NCI-H1092 treated with DMSO at 0.1 percent for 48 hours (cell line): ENCODE results near the gene NHSL1.
A peak's percentile ranks its signal among the peaks of the same experiment; 100 is the strongest.

Source experiments
- DNase-seq: peaks from one replicate; lab custom pipeline; 2025; lab: John Stamatoyannopoulos, UW

Gene NHSL1

DNA sequence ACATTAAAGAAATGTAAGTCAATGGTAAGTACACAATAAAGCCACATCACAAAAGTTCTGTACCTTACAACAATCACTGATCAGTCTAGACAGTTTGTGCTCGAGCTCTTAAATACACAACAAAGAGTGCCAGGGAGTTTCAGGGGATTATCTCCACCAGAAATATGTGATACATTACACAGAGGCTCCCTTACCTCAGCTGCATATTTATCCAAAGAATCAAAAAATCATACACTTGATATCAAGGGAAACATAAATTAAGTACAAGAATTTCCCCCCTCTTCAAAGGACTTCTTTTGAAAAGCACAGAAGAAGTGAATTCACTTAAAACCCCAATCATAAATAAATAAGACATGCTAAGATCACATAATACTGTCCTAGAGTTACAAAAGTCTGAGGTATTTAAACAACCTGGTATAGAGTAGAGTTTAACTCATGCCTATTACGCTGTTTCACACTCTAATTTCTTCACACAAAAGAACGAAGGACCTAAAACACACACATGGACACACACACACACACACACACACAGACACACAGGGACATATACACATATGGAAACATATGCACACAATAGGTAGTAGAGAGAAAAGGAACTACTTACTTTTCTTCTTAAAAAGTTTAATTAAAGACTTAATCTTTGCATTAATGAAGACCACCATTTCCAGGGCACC, 528 bp downstream of the NHSL1 start:
- no peak for DNase-seq

DNA sequence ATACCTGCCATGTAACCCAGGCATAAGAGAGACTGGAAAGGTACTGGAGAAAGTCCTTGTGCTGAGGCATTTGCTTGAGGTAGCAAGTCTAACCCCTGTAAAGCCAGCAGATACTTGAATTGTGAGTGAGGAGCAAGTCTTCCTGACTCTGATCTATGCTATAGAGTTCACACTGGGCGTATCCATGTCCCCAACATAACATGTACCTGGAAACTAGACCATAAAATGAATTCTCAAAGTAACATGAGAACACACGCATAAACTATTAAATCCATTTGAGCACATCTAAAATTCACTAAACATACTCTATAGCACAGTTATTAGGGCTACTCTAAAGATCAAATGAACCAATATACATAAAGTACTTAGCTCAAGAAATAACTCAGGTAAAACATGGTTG, 2.0 kb downstream of the NHSL1 start:
- DNase-seq = no peak

DNA sequence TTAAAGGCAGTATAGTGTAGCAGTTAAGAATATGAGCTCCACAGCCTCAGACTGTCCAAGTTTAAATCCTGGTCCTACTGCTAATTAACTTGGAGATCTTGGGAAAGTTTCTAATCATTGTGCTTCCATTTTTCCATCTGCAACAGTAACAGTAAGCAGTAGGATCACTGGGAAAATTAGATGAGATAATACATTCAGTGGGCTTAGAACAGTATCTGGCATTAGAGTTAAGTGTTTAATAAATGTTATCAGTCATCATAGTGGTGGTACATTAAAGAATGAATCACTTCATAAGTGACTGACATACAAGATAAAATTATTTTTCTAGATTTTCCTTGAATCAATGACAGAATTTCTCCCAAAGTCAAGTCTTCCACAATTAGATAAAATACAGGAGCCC, 5.0 kb downstream of the NHSL1 start:
- DNase-seq = no peak

DNA sequence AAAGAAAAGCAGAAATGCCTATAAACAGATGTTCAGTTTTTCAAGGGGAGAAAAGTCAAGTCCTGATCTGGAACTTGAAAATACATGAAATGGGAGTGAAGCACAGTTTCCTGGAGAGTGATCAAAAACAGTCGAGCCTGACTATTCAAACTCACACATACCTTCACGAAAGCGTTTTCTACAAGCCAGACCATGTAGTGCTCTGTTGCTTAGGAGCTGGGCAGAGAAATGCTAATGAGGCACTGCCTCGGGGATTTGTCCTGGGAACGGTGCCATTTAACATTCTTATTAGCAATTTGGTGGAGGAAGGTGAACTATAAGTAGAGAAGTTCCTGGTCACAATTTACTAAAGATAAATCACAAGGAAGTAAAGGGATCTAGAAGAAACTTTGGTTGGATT, 5.9 kb downstream of the NHSL1 start:
- no peak for DNase-seq

DNA sequence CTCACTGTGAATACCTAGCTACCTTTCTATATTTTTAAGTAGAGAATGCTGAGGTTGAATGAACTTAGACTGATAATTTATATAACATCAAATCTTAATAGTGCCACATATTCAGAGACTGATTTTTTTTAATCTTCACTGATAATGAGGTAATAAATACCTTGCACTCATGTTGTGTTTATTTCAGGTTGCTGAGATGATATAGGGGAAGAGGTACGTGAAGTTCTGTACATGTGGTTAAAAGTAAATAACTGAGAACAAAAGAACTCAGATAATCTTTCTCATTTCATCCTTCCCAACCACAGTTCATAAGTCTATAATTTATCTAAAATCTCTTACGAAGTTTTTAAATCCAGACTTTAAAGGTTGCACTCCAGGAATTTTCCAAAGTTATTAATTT, 6.4 kb downstream of the NHSL1 start:
- DNase-seq = no peak

DNA sequence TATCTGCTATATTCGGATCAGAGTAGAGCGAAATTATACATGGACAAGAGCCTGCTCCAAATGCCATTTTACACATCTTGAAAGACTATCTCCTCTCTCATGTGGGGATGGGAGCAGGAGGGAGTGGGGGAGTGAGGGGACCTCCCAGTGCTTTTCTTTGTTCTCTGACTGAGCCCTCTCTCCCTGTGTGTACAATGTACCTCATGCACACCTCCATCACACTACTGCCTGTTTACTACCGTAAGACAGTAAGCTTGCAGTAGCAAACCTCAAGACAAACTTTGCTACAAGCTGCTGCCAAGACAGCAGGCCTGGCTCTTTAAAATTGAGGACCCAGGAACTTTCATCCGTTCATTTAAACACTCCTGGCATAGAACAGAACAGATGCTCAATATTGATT, 7.2 kb downstream of the NHSL1 start:
- peak; percentile 60 for DNase-seq

DNA sequence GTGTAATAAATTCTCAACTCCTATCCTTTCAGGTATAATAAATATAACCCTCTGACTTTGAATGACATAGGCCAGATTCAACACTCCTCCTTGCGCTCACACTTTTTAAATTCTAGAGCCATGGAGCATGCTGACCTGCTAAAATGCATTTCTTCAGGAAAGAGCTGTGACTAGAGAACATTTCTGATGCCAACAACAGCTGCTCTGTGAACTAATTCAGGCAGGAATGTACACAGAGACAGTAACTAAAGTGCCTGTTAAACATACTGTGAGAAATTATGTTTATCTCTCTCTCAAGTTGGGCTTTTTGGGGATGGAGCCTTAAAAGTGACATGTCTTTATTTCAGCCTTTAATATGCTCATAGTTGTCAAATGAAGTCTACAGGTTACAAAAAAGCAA, 8.3 kb downstream of the NHSL1 start:
- DNase-seq = peak; percentile 19

DNA sequence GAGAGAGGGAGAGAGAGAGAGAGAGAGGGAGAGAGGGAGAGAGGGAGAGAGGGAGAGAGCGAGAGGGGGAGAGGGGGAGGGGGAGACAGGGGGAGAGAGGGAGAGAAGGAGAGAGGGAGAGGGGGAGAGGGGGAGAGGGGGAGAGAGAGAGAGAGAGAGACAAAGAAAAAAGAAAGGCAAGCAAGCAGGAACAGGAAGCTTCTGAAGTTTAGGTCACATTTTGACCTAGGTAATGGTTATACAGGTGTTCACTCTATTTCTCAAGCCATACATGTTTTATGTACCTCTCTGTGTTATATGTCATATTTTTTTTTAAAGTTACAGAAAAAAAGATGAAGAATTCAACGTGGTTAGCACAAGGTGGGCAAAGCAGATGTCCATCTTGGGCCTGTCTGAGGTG, 9.4 kb downstream of the NHSL1 start:
- no peak for DNase-seq

DNA sequence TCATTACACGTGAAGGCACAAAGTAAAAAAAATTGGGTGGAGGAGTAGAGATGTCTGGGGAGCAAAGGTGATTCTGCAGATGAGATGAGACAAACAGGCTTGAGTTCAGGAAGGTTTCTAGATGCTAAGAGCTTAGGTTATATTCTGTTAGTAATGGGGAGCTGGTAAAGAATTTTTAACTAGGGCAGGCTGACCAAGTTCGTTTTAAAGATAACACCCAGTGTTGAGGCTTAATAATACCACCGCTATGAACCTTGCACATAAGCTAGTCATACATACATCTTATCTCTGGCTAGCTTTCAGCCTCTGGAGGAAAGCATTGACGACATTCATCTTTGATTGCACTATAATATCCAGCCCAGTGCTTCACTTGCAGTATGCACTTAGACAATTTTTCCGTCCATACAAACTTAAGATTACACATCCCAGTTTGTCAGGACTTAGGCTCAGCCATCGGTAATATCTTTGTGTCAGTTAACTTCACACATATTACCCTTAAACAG, 12.1 kb downstream of the NHSL1 start:
- no peak for DNase-seq

DNA sequence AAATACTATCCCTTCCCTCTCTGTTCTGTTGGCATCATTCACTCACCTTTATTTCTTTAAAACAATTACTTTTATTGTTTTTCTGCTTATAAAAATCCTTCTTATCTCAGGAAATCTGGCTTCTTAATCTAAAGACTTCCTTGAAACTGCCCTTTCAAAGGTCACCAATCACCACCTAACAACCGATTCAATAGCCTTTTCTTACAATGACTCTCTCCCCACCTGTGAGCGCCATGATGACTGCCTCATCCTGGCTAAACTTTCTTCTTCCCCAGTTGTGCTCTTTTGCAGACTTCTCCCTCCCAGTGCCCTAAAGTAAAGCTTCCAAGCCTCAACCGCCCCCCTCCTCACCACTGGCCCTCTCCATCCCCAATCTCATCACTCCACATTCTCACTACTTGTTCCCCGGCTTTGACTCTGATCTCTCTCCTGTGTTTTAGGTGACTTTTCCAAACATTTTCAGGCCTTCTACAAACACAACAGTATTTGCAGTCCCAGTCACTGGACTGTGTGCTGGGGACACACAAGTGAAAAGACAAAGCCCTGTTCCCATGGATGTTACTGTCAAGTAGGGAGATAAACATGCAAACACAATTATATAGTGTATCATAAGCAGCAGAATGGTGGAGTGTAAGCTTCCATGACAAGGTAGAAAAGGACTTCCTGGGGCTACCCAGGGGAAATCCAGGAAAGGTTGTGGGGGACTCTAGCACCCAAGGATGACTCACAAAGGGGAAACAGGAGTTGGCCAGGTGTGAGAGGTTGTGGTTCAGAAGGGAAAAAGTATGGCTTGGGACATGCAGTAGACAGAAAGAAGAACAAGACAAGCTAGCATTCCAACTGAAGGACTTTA, 12.8 kb downstream of the NHSL1 start:
- DNase-seq = peak; percentile 11

DNA sequence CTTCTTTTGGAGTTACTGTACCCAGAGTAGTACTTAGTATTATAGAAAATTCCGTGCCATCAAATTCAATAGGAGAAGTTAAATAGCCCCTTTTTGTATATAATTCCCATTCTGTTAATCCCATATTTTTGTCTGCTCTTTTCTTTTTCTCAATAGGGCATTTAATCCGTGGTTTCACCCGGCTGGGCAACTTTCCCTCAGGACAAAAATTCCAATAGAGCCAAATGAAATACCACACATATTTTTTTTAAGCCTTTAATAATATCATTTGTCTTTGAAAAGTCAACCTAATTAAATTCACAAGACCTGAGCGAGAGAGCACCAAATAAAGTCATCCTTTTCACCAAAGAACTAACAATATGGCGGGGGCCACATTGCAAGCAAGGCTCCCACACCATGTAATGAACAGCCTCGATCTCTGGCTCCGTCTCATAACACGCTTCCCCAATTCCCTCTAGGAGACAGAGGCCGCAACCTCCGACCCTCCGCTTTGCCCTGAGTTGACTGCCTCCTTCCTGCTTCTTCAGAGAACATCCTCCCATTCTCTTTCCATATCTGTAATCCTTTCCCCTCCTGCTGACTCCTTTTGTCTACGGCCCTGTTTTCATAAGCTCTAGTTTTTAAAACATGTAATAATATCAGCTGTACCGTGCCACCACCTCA, 13.6 kb downstream of the NHSL1 start:
- peak; percentile 9 for DNase-seq

DNA sequence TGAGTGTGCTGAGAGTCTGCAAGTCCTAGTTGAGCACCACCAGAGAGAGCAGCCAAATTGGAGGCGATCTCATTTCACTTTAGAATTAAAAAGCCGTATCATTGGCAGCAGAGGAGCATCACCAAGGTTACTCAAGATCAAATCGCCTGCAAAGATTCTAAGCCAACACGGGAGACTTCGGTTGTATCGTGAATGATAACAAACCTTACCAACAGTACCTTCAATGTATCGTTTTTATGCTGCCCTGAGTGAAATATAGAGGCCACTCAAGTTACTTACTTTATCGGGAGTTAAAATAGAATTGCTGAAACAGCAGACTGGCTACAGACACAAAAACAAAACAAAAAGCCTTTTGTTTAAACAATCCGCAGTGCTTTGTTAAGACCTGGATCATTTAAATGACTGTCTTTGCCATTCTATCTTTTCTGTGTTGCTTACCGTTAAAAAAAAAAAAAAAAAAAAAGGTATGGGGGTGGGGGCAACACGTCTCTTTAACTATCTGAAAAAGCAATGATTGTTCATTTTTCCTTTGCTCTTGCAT, 14.2 kb downstream of the NHSL1 start:
- DNase-seq = peak; percentile 60

DNA sequence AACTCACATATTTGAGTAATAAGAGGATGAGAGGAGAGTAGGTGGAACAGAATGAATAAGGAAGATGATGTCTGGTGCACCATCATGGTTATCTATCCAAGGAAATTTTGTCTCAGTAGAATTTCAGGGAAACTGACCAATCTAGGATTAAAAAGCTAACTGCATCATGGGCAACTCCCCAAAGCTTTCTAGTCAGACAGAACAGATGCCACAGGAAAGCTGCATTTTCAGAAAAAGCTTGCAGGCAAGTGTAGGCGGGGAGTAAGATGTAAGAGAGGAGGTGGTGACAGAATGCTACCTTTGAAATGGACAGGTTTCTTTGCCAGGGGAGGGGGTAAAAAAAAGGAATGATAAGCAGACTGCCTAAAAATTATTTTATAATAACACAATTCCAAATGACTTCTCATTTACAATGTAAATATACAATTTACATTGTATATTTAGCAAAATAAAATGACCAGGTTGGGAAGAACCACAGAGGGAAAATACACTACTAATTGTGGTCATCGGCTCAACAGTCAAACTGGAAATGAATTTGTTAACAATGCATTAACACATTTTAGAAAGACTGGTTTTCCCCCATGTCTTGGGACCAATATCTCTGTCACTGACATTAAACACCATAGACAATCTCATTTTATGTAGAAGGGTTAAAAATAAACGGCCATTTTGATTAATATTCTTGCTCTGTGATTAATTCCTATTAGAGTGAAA, 15.1 kb downstream of the NHSL1 start:
- DNase-seq = no peak

DNA sequence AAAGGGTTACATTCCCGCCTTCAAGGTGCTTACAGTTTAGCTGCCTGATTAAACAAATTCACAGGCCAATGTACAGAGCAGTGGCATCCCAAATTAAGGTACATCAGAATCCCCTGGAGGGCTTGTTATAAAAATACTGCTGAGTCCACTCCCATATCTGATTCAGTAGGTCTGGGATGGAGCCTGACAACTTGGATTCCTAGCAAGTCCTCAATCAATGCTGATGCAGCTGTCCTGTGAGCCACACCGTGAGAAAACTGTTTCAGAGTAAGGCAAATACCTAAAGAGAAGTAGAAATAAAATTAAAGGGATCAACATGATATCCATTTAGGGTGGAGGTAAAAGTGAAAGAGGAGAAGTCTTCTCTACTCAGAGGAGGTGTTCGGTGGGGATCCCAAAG, 16.5 kb downstream of the NHSL1 start:
- DNase-seq = no peak

DNA sequence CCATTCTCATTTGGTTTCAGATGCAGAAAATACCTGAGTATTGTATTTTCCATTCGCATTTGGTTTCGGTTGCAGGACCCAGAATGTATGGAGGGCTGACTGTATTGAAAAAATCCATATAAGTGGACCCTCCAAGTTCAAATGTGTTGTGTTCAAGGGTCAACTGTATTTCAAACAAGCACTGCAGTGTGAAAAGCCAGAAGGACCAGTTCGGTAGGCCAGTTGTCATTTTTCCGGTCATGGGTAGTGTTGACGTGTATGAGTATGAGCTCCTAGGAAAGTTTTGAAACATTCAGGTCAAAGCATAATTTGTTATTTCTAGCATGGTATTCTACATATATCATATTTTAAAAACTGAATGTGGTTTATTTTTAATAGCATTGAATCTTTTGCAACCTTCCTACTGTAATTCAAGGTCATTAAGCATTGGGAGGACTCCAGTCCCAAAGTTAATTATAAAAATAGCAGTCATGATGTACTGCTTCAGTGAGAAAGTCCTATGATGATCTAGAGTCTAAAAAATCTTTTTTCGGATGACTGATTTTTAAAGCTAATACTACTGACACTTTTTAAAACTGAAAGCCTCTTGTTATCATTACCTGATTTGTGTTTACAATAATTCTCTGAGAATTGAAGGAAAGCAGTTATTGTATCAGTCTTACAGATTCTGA, 18.9 kb downstream of the NHSL1 start:
- no peak for DNase-seq

DNA sequence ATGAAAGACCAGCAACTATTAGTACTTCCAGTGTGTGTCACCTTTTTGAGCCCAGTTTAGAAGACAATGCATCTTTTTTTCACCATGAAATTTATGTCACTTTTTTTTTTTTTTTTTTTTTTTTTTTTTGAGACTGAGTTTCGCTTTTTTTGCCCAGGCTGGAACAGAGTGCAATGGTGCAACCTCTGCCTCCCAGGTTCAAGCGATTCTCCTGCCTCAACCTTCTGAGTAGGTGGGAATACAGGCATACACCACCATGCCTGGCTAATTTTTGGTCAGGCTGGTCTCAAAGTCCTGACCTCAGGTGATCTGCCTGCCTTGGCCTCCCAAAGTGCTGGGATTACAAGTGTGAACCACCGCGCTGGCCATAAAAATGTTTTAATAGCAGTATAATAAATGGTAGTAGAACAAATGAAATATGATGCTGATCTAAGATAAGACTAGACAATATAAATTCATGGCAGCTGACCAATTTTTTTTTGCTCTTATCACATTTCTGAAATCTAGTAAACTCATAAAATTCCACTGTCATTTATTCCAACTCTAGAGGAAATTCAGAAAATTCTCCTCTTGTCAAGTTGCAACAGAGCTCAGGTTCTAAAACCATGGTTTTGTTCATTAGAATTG, 21.3 kb downstream of the NHSL1 start:
- DNase-seq = no peak

DNA sequence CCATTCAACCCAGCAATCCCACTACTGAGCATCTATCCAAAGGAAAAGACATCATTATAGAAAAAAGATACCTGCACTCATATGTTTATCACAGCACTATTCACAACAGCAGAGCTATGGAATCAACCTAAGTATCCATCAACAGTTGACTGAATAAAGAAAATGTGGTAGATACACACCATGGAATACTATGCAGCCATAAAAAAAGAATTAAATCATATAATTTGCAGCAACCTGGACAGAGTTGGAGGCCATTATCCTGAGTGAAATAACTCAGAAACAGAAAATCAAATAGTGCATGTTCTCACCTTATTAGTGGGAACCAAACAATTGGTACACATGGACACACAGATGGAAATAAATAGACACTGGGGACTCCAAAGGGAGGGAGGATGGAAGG, 23.2 kb downstream of the NHSL1 start:
- no peak for DNase-seq

DNA sequence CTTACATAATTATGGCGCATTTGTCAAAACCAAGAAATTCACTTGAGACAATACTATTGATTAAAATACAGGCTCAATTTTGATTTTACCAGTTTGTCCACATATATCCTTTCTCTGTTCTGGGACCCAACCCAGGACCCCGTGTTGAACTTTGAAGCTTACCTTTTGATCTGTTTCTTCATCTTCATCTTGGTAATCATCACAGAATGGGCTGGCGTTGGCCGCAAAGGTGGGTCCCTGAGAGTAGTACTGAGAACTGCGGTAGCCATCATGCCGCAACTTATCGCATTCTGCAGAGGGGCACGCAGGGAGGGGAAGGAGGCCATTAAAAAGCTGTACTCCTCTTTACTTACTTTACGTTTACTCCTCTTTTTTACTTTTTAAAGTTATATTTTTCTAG, 26.1 kb downstream of the NHSL1 start:
- DNase-seq = no peak

DNA sequence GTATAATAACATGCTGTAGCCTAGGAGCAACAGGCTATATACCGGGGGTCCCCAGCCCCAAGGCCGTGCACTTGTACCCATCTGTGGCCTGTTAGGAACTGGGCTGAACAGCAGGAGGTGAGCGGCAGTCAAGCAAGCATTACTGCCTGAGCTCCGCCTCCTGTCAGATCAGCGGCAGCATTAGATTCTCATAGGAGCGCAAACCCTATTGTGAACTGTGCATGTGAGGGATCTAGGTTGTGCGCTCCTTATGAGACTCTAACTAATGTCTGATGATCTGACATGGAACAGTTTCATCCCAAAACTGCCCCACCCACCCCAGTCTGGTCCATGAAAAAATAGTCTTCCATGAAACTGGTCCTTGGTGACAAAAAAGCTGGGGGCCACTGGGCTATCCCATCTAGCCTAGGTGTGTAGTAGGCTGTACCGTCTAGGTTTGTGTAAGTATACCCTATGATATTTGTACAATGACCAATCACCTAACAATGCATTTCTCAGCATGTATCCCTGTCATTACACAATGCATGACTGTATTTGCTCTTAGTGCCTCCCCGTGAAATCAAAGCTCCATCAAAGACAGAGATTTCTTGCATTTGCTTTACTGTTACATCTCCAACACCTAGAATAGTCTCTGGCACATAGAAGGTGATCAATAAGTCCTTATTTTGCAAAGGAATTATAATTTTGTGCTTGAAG, 30.8 kb downstream of the NHSL1 start:
- no peak for DNase-seq

DNA sequence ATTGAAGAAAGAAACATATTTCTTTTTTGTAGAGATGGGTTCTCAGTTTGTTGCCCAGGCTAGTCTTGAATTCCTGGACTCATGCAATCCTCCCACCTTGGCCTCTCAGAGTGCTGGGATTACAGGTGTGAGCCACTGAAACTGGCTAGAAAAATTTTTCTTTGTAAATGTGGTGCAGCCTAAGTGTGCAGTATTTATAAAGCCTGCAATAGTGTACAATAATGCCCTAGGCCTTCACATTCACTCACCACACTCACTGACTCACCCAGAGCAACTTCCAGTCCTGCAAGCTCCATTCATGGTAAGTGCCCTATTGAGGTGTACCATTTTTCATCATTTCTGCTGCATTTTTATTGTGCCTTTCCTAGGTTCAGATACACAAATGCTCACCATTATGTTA, 31.4 kb downstream of the NHSL1 start:
- no peak for DNase-seq
